ENCODE data around the gene DYNC1LI2.

DYNC1LI2 gene

GRCh38 chr16:66717112-66717675 lies 34.2 kb downstream of the DYNC1LI2 start:
- H3K27me3 ChIP-seq (ENCODE audit: control insufficient read depth in 2 of 2, insufficient read depth in 2 of 2, low read length in 2 of 2): no peaks in the 10 kb centered on the region
- H3K27ac ChIP-seq (ENCODE audit: low read depth in 2 of 2, low read length in 2 of 2): no peak overlapping the region
- peaks cover 6 to 16% of the 10 kb centered on the region in 2 donors for H3K4me1 ChIP-seq (ENCODE audit: control insufficient read depth in 2 of 2, insufficient read depth in 2 of 2, low read length in 2 of 2)
- no peak overlapping the region for H3K9ac ChIP-seq (ENCODE audit: low read depth in 1 of 2, low read length in 2 of 2)
- H3K36me3 ChIP-seq (ENCODE audit: control insufficient read depth in 2 of 2, insufficient read depth in 2 of 2, low read length in 2 of 2): peaks cover 3% of the 10 kb centered on the region in 2 donors
- no peaks in the 10 kb centered on the region for H3K9me3 ChIP-seq (ENCODE audit: control insufficient read depth in 2 of 2, low read length in 2 of 2)
- H3K4me3 ChIP-seq (ENCODE audit: low read length in 2 of 2): no peak overlapping the region

GRCh38 chr16:66714654-66715307 lies 36.6 kb downstream of the DYNC1LI2 start:
- Histone ChIP-seq H3K9ac (ENCODE audit: low read depth in 1 of 2, low read length in 2 of 2) (peak overlapping the region in 1 of 2 donors; percentile 26), H3K27ac (ENCODE audit: low read depth in 2 of 2, low read length in 2 of 2) (peak overlapping the region; percentile 49 to 75), H3K9me3 (ENCODE audit: control insufficient read depth in 2 of 2, low read length in 2 of 2) (no peaks in the 10 kb centered on the region), H3K36me3 (ENCODE audit: control insufficient read depth in 2 of 2, insufficient read depth in 2 of 2, low read length in 2 of 2) (peaks cover 0 to 3% of the 10 kb centered on the region in 2 donors), H3K4me3 (ENCODE audit: low read length in 2 of 2) (peak overlapping the region in 1 of 2 donors; percentile 0), H3K4me1 (ENCODE audit: control insufficient read depth in 2 of 2, insufficient read depth in 2 of 2, low read length in 2 of 2) (peaks cover 6 to 16% of the 10 kb centered on the region in 2 donors), H3K27me3 (ENCODE audit: control insufficient read depth in 2 of 2, insufficient read depth in 2 of 2, low read length in 2 of 2) (no peaks in the 10 kb centered on the region)

GRCh38 chr16:66714062-66714461 lies 37.3 kb downstream of the DYNC1LI2 start:
- no peaks in the 10 kb centered on the region for H3K27me3 ChIP-seq (ENCODE audit: control insufficient read depth in 2 of 2, insufficient read depth in 2 of 2, low read length in 2 of 2)
- H3K36me3 ChIP-seq (ENCODE audit: control insufficient read depth in 2 of 2, insufficient read depth in 2 of 2, low read length in 2 of 2): peaks cover 0 to 3% of the 10 kb centered on the region in 2 donors
- H3K9ac ChIP-seq (ENCODE audit: low read depth in 1 of 2, low read length in 2 of 2): no peak overlapping the region
- no peak overlapping the region for H3K4me3 ChIP-seq (ENCODE audit: low read length in 2 of 2)
- peaks cover 6 to 16% of the 10 kb centered on the region in 2 donors for H3K4me1 ChIP-seq (ENCODE audit: control insufficient read depth in 2 of 2, insufficient read depth in 2 of 2, low read length in 2 of 2)
- H3K9me3 ChIP-seq (ENCODE audit: control insufficient read depth in 2 of 2, low read length in 2 of 2): no peaks in the 10 kb centered on the region
- peak overlapping the region; percentile 49 to 75 for H3K27ac ChIP-seq (ENCODE audit: low read depth in 2 of 2, low read length in 2 of 2)

GRCh38 chr16:66713076-66713475 lies 38.3 kb downstream of the DYNC1LI2 start:
- Histone ChIP-seq H3K36me3 (ENCODE audit: control insufficient read depth in 2 of 2, insufficient read depth in 2 of 2, low read length in 2 of 2) (no peaks in the 10 kb centered on the region), H3K9ac (ENCODE audit: low read depth in 1 of 2, low read length in 2 of 2) (no peak overlapping the region), H3K4me1 (ENCODE audit: control insufficient read depth in 2 of 2, insufficient read depth in 2 of 2, low read length in 2 of 2) (peaks cover 6 to 16% of the 10 kb centered on the region in 2 donors), H3K4me3 (ENCODE audit: low read length in 2 of 2) (no peak overlapping the region), H3K9me3 (ENCODE audit: control insufficient read depth in 2 of 2, low read length in 2 of 2) (no peaks in the 10 kb centered on the region), H3K27ac (ENCODE audit: low read depth in 2 of 2, low read length in 2 of 2) (no peak overlapping the region), H3K27me3 (ENCODE audit: control insufficient read depth in 2 of 2, insufficient read depth in 2 of 2, low read length in 2 of 2) (no peaks in the 10 kb centered on the region)

GRCh38 chr16:66712512-66712911 lies 38.9 kb downstream of the DYNC1LI2 start:
- no peaks in the 10 kb centered on the region for H3K9me3 ChIP-seq (ENCODE audit: control insufficient read depth in 2 of 2, low read length in 2 of 2)
- H3K27me3 ChIP-seq (ENCODE audit: control insufficient read depth in 2 of 2, insufficient read depth in 2 of 2, low read length in 2 of 2): no peaks in the 10 kb centered on the region
- H3K4me1 ChIP-seq (ENCODE audit: control insufficient read depth in 2 of 2, insufficient read depth in 2 of 2, low read length in 2 of 2): peaks cover 6 to 16% of the 10 kb centered on the region in 2 donors
- no peaks in the 10 kb centered on the region for H3K36me3 ChIP-seq (ENCODE audit: control insufficient read depth in 2 of 2, insufficient read depth in 2 of 2, low read length in 2 of 2)
- H3K9ac ChIP-seq (ENCODE audit: low read depth in 1 of 2, low read length in 2 of 2): no peak overlapping the region
- H3K27ac ChIP-seq (ENCODE audit: low read depth in 2 of 2, low read length in 2 of 2): no peak overlapping the region
- no peak overlapping the region for H3K4me3 ChIP-seq (ENCODE audit: low read length in 2 of 2)

- Histone ChIP-seq H3K9me3 (ENCODE audit: control insufficient read depth in 2 of 2, low read length in 2 of 2) (no peaks in the 10 kb centered on the region), H3K4me3 (ENCODE audit: low read length in 2 of 2) (no peak overlapping the region), H3K4me1 (ENCODE audit: control insufficient read depth in 2 of 2, insufficient read depth in 2 of 2, low read length in 2 of 2) (peaks cover 10 to 16% of the 10 kb centered on the region in 2 donors), H3K9ac (ENCODE audit: low read depth in 1 of 2, low read length in 2 of 2) (no peak overlapping the region), H3K27ac (ENCODE audit: low read depth in 2 of 2, low read length in 2 of 2) (no peak overlapping the region), H3K36me3 (ENCODE audit: control insufficient read depth in 2 of 2, insufficient read depth in 2 of 2, low read length in 2 of 2) (no peaks in the 10 kb centered on the region), H3K27me3 (ENCODE audit: control insufficient read depth in 2 of 2, insufficient read depth in 2 of 2, low read length in 2 of 2) (no peaks in the 10 kb centered on the region)
These were observed 39.8 kb downstream of the DYNC1LI2 start for GRCh38 chr16:66711581-66711980.

GRCh38 chr16:66706506-66706880 lies 44.9 kb downstream of the DYNC1LI2 start:
- no peaks in the 10 kb centered on the region for H3K27me3 ChIP-seq (ENCODE audit: control insufficient read depth in 2 of 2, insufficient read depth in 2 of 2, low read length in 2 of 2)
- no peaks in the 10 kb centered on the region for H3K9me3 ChIP-seq (ENCODE audit: control insufficient read depth in 2 of 2, low read length in 2 of 2)
- peaks cover 8 to 10% of the 10 kb centered on the region in 2 donors for H3K4me1 ChIP-seq (ENCODE audit: control insufficient read depth in 2 of 2, insufficient read depth in 2 of 2, low read length in 2 of 2)
- H3K4me3 ChIP-seq (ENCODE audit: low read length in 2 of 2): peak overlapping the region in 1 of 2 donors; percentile 51
- peak overlapping the region; percentile 9 to 36 for H3K9ac ChIP-seq (ENCODE audit: low read depth in 1 of 2, low read length in 2 of 2)
- H3K27ac ChIP-seq (ENCODE audit: low read depth in 2 of 2, low read length in 2 of 2): peak overlapping the region; percentile 82 to 87
- no peaks in the 10 kb centered on the region for H3K36me3 ChIP-seq (ENCODE audit: control insufficient read depth in 2 of 2, insufficient read depth in 2 of 2, low read length in 2 of 2)

- peak overlapping the region; percentile 9 to 36 for H3K9ac ChIP-seq (ENCODE audit: low read depth in 1 of 2, low read length in 2 of 2)
- peak overlapping the region in 1 of 2 donors; percentile 51 for H3K4me3 ChIP-seq (ENCODE audit: low read length in 2 of 2)
- no peaks in the 10 kb centered on the region for H3K9me3 ChIP-seq (ENCODE audit: control insufficient read depth in 2 of 2, low read length in 2 of 2)
- H3K27ac ChIP-seq (ENCODE audit: low read depth in 2 of 2, low read length in 2 of 2): peak overlapping the region; percentile 82 to 87
- H3K4me1 ChIP-seq (ENCODE audit: control insufficient read depth in 2 of 2, insufficient read depth in 2 of 2, low read length in 2 of 2): peaks cover 10% of the 10 kb centered on the region in 2 donors
- no peaks in the 10 kb centered on the region for H3K27me3 ChIP-seq (ENCODE audit: control insufficient read depth in 2 of 2, insufficient read depth in 2 of 2, low read length in 2 of 2)
- H3K36me3 ChIP-seq (ENCODE audit: control insufficient read depth in 2 of 2, insufficient read depth in 2 of 2, low read length in 2 of 2): no peaks in the 10 kb centered on the region
These were observed 45.5 kb downstream of the DYNC1LI2 start for GRCh38 chr16:66705790-66706505.

- H3K9me3 ChIP-seq (ENCODE audit: control insufficient read depth in 2 of 2, low read length in 2 of 2): no peaks in the 10 kb centered on the region
- H3K9ac ChIP-seq (ENCODE audit: low read depth in 1 of 2, low read length in 2 of 2): no peak overlapping the region
- peaks cover 10% of the 10 kb centered on the region in 2 donors for H3K4me1 ChIP-seq (ENCODE audit: control insufficient read depth in 2 of 2, insufficient read depth in 2 of 2, low read length in 2 of 2)
- no peaks in the 10 kb centered on the region for H3K36me3 ChIP-seq (ENCODE audit: control insufficient read depth in 2 of 2, insufficient read depth in 2 of 2, low read length in 2 of 2)
- H3K4me3 ChIP-seq (ENCODE audit: low read length in 2 of 2): no peak overlapping the region
- H3K27ac ChIP-seq (ENCODE audit: low read depth in 2 of 2, low read length in 2 of 2): no peak overlapping the region
- H3K27me3 ChIP-seq (ENCODE audit: control insufficient read depth in 2 of 2, insufficient read depth in 2 of 2, low read length in 2 of 2): no peaks in the 10 kb centered on the region
These were observed 47.8 kb downstream of the DYNC1LI2 start for GRCh38 chr16:66703406-66704215.

All from mucosa of rectum (tissue), 2 donors.